HepG2 (cell line): Measurements from ENCODE around the gene ZNF574. TPM values are rescaled to one million over a fixed set of nuclear protein-coding genes. Genes with fewer than 3 reads are reported as not detected.

Source experiments
- ATAC-seq: fragments of 200-7000 bp; cut with Tn5 transposase; 3 replicates; pipeline ENCODE4 v1.9.1; 2020; ENCODE audit warnings: mild to moderate bottlenecking, moderate library complexity
- BruUV-seq: library from RNA; stranded (reverse); fragments of 400-500 nt; replicated peaks from 2 replicates; lab custom pipeline; 2021; lab: Mats Ljungman, UMichigan
- CTCF ChIA-PET: fragments of 300-600 bp; formaldehyde crosslinking; extraction: SDS; loops from one replicate; lab custom pipeline; 2021; ENCODE audit warnings: low total read pairs, inconsistent platforms, low intra/inter-chr PET ratio; lab: Yijun Ruan, JAX
- POLR2A ChIA-PET: fragments of 350-600 bp; sonication (Branson Sonifier 250); formaldehyde crosslinking; loops from one replicate; lab custom pipeline; 2020; ENCODE audit warnings: antibody characterized with exemption, inconsistent platforms; lab: Yijun Ruan, JAX
- DNase-seq: peaks from one replicate; pipeline ENCODE4 v3.0.0-alpha.2; 2015; ENCODE audit warnings: low spot score
- FAIRE-seq: peaks from 3 replicates; lab custom pipeline; 2011; peaks lifted over from hg19 to GRCh38; lab: Jason Lieb, UNC
- H2AFZ ChIP-seq: one replicate; pipeline ENCODE4 v1.6.1; 2011; ENCODE audit warnings: low read length, inconsistent platforms
- H3K27ac ChIP-seq: fragments of 300-600 bp; 3 replicates; pipeline ENCODE4 v1.8.0; 2011; ENCODE audit warnings: mixed run types, mild to moderate bottlenecking, mixed read lengths, low read length, inconsistent platforms; ENCODE audit not compliant: insufficient read depth; ENCODE audit errors: extremely low read length
- H3K27me3 ChIP-seq, 2 experiments: fragments of 200-600 bp in 1 of 2; 2 replicates in 1 of 2; 3 replicates in 1 of 2; pipeline versions ENCODE4 v1.6.0 to v1.8.0; 2011; ENCODE audit warnings: low read length in 2 of 2, mild to moderate bottlenecking in 2 of 2, moderate library complexity in 2 of 2, inconsistent platforms in 1 of 2; ENCODE audit not compliant: insufficient read depth in 2 of 2, control insufficient read depth in 1 of 2
- H3K36me3 ChIP-seq, 2 experiments: fragments of 200-600 bp in 1 of 2; replicated peaks in 1 of 2; 2 replicates in 1 of 2; 3 replicates in 1 of 2; pipeline versions ENCODE4 v1.5.1 to v1.8.0; 2011; ENCODE audit warnings: low read length in 2 of 2, inconsistent platforms in 1 of 2; ENCODE audit not compliant: insufficient read depth in 2 of 2, control insufficient read depth in 1 of 2
- H3K4me1 ChIP-seq: 2 replicates; pipeline ENCODE4 v1.5.1; 2012; ENCODE audit warnings: low read length, inconsistent platforms; ENCODE audit not compliant: insufficient read depth
- H3K4me2 ChIP-seq: 2 replicates; pipeline ENCODE4 v1.6.0; 2011; ENCODE audit warnings: low read depth, low read length, inconsistent platforms
- H3K4me3 ChIP-seq, 3 experiments: fragments of 200-600 bp in 1 of 3; sonication (generic), shearing (Covaris generic) in 1 of 3; replicated peaks in 1 of 3; 2 replicates each; pipeline ENCODE4 v1.5.1; 2011 to 2016; ENCODE audit warnings: low read length in 3 of 3, inconsistent platforms in 2 of 3, low read depth in 2 of 3, mild to moderate bottlenecking in 2 of 3, control low read depth in 1 of 3, mixed read lengths in 1 of 3; ENCODE audit not compliant: insufficient read depth in 1 of 3
- H3K79me2 ChIP-seq: one replicate; pipeline ENCODE4 v1.6.1; 2011; ENCODE audit warnings: low read length, inconsistent platforms; ENCODE audit not compliant: insufficient read depth
- H3K9ac ChIP-seq: 2 replicates; pipeline ENCODE4 v1.6.0; 2011; ENCODE audit warnings: mild to moderate bottlenecking, low read depth, low read length, inconsistent platforms; ENCODE audit not compliant: insufficient read depth
- H3K9me3 ChIP-seq: 2 replicates; pipeline ENCODE4 v1.5.1; 2012; ENCODE audit warnings: mild to moderate bottlenecking, low read length
- H4K20me1 ChIP-seq: 2 replicates; pipeline ENCODE4 v1.6.0; 2011; ENCODE audit warnings: inconsistent platforms, mild to moderate bottlenecking, low read length, moderate library complexity; ENCODE audit not compliant: insufficient read depth
- ARID3A ChIP-seq: IDR thresholded peaks from 2 replicates; pipeline ENCODE4 v1.6.1; 2012; ENCODE audit warnings: low read depth, low read length, improper control_type of control experiment
- GFI1 ChIP-seq: sonication (generic); formaldehyde crosslinking; IDR thresholded peaks from 2 replicates; pipeline ENCODE4 v1.5.0; 2020; ENCODE audit warnings: missing genetic modification reagents, mild to moderate bottlenecking, borderline replicate concordance
- PLRG1 ChIP-seq: fragments of 450-650 bp; conservative IDR thresholded peaks from 2 replicates; pipeline ENCODE4 v1.6.1; 2016
- RBM22 ChIP-seq: fragments of 200-400 bp; formaldehyde crosslinking; optimal IDR thresholded peaks from 2 replicates; pipeline ENCODE3; 2017; ENCODE audit warnings: mild to moderate bottlenecking, low read length, moderate library complexity
- SAP130 ChIP-seq: IDR thresholded peaks from 2 replicates; pipeline ENCODE4 v1.6.1; 2016; ENCODE audit warnings: low read depth
- SMC3 ChIP-seq: IDR thresholded peaks from 2 replicates; pipeline ENCODE4 v1.6.1; 2011; ENCODE audit warnings: low read length, improper control_type of control experiment
- STAG1 ChIP-seq: sonication (generic); formaldehyde crosslinking; IDR thresholded peaks from 2 replicates; pipeline ENCODE4 v1.4.0; 2020; ENCODE audit warnings: missing genetic modification reagents
- ZFP91 ChIP-seq: sonication (generic); formaldehyde crosslinking; IDR thresholded peaks from 2 replicates; pipeline ENCODE4 v1.9.0; 2022; ENCODE audit warnings: missing genetic modification reagents, mild to moderate bottlenecking, borderline replicate concordance
- ZFX ChIP-seq: sonication (generic); formaldehyde crosslinking; IDR thresholded peaks from 2 replicates; pipeline ENCODE4 v1.4.0; 2020; ENCODE audit warnings: mild to moderate bottlenecking, low read depth, missing genetic modification reagents, moderate library complexity
- ZNF275 ChIP-seq: sonication (generic); formaldehyde crosslinking; IDR thresholded peaks from 2 replicates; pipeline ENCODE4 v1.8.0; 2022; ENCODE audit warnings: missing genetic modification reagents, mild to moderate bottlenecking, inconsistent platforms, borderline replicate concordance
- ZNF574 ChIP-seq: sonication (generic); formaldehyde crosslinking; IDR thresholded peaks from 2 replicates; pipeline ENCODE4 v1.4.0; 2020; ENCODE audit warnings: missing genetic modification reagents
- ZNF691 ChIP-seq: sonication (generic); formaldehyde crosslinking; IDR thresholded peaks from 2 replicates; pipeline ENCODE4 v1.4.0; 2020; ENCODE audit warnings: missing genetic modification reagents, low read depth, mild to moderate bottlenecking, borderline replicate concordance
- WGBS: methylation state at CpG from one replicate; pipeline ENCODE4 v1.1.6; 2017; ENCODE audit warnings: low lambda C conversion rate; 5-methylcytosine and 5-hydroxymethylcytosine counted together
- in situ Hi-C: cut with HindIII; loops from 2 replicates; pipeline ENCODE4 v1.10.0; 2017; ENCODE audit warnings: low pct_unique_long_range_greater_than_20kb; ENCODE audit not compliant: extremely low pct_ligation_motif_present
- intact Hi-C: fragments of 100-400 bp; cut with micrococcal nuclease; formaldehyde crosslinking; loops from one replicate; pipeline ENCODE4 v1.10.0; 2022; ENCODE audit not compliant: unreplicated experiment
- polyA plus RNA-seq, 8 experiments: library from polyadenylated mRNA; depleted of rRNA in 3 of 8; stranded (reverse) in 7 of 8; unstranded in 1 of 8; fragments of >200 nt; fragmentation: Illumina TruSeq in 4 of 8; extraction: Trizol in 4 of 8; gene quantifications; 2 replicates each; pipeline versions ENCODE4 v1.2.1 to v1.2.3, GENCODE V29; 2011 to 2016; ENCODE audit warnings: low read depth in 4 of 8, missing spikeins in 1 of 8, mixed read lengths in 1 of 8; ENCODE audit not compliant: insufficient read depth in 1 of 8
- total RNA-seq, 5 experiments: library from RNA; depleted of rRNA; stranded (reverse); fragments of >200 nt; fragmentation: Illumina TruSeq; extraction: Trizol; gene quantifications; 2 replicates each; pipeline ENCODE4 v1.2.3, GENCODE V29; 2016; ENCODE audit warnings: low read depth in 1 of 5

The ZNF574 gene
- total and polyA plus RNA-seq, 2 of the 13 experiments (the other 11 are each of a cell fraction or from before 2014, with no cell fraction given) = 7.7 to 7.9 TPM

GRCh38 chr19:42081584-42082203 lies 5.7 kb downstream of the ZNF574 start:
- H3K4me2 ChIP-seq = peak overlapping the region; percentile 13; the same call in 1 of the 2 replicates
- ChIA-PET CTCF (no interaction called here), POLR2A (no interaction called here)
- peaks cover 17% of the 10 kb centered on the region for H3K79me2 ChIP-seq
- no TSS peak for BruUV-seq
- peaks cover 24% of the 10 kb centered on the region for H4K20me1 ChIP-seq
- FAIRE-seq (peak; percentile 89), ATAC-seq (peak; percentile 86), DNase-seq (peak; percentile 57)
- peak overlapping the region; percentile 20 for H3K27ac ChIP-seq
- intact Hi-C loops = no loop called here
- H3K4me3 ChIP-seq = no peak overlapping the region
- H3K36me3 ChIP-seq = peaks cover 24 to 26% of the 10 kb centered on the region in 2 experiments; a peak in 4 of 5 replicates
- H3K4me1 ChIP-seq = peaks cover 42% of the 10 kb centered on the region
- no peak overlapping the region for H3K9ac ChIP-seq
- no peak overlapping the region for H2AFZ ChIP-seq
- WGBS = 63% methylated on average over 2 of the region's 2 CpGs
- in situ Hi-C loops = no loop called here
- H3K9me3 ChIP-seq = no peaks in the 10 kb centered on the region
- H3K27me3 ChIP-seq = no peaks in the 10 kb centered on the region; a peak in 1 of 5 replicates
- TF ChIP-seq ARID3A = peak; percentile 18; the same call in 1 of the 2 replicates
- TF ChIP-seq GFI1 (CRISPR knock-in tag) = peak; percentile 77; the same call in 1 of the 2 replicates
- peak; percentile 16; the same call in 1 of the 2 replicates for TF ChIP-seq ZNF574 (CRISPR knock-in tag)
- TF ChIP-seq ZNF691 (CRISPR knock-in tag) = no peak
- TF ChIP-seq ZFX (CRISPR knock-in tag) = 0 out of 2 replicates have a peak, but pooled peaks have one; percentile 28
- peak; percentile 68 for TF ChIP-seq RBM22
- TF ChIP-seq SMC3 = peak; percentile 41; the same call in 1 of the 2 replicates
- TF ChIP-seq STAG1 (CRISPR knock-in tag) = peak; percentile 49
- TF ChIP-seq PLRG1 = no peak
- TF ChIP-seq ZNF275 = no peak
- TF ChIP-seq SAP130 (CRISPR knock-in tag) = peak; percentile 19; the same call in 1 of the 2 replicates
- TF ChIP-seq ZFP91 (CRISPR knock-in tag) = 0 out of 2 replicates have a peak, but pooled peaks have one; percentile 9
